CD14-positive monocyte (primary cell): ENCODE results near the gene ZNF70. TPM values are rescaled to one million over a fixed set of nuclear protein-coding genes. Genes with fewer than 3 reads are reported as not detected.
A peak's percentile ranks its signal among the peaks of the same experiment; 100 is the strongest.

Source experiments
- DNase-seq, 3 donors: peaks; one replicate each; pipeline ENCODE4 v3.0.0-alpha.2; 2011 to 2022
- H2AFZ ChIP-seq: 2 replicates; pipeline ENCODE4 v1.6.0; 2012; ENCODE audit warnings: mild to moderate bottlenecking, low read depth, low read length, inconsistent platforms; ENCODE audit not compliant: insufficient read depth, poor library complexity, severe bottlenecking
- H3K27ac ChIP-seq, 2 donors: 1 replicate in 1 of 2; 2 replicates in 1 of 2; pipeline ENCODE4 v1.5.1; 2012 to 2013; ENCODE audit warnings: low read length in 2 of 2, control low read depth in 1 of 2, inconsistent platforms in 1 of 2, low read depth in 1 of 2, mild to moderate bottlenecking in 1 of 2
- H3K27me3 ChIP-seq, 2 donors: one replicate each; pipeline versions ENCODE4 v1.6.0 to v1.6.1; 2011 to 2013; ENCODE audit warnings: low read length in 2 of 2; ENCODE audit not compliant: control insufficient read depth in 2 of 2, insufficient read depth in 2 of 2
- H3K36me3 ChIP-seq, 2 donors: replicated peaks in 1 of 2; 1 replicate in 1 of 2; 2 replicates in 1 of 2; pipeline versions ENCODE4 v1.5.1 to v1.6.1; 2012 to 2013; ENCODE audit warnings: low read length in 2 of 2, control low read depth in 1 of 2, inconsistent platforms in 1 of 2, mild to moderate bottlenecking in 1 of 2; ENCODE audit not compliant: insufficient read depth in 2 of 2, control insufficient read depth in 1 of 2
- H3K4me1 ChIP-seq, 2 donors: 1 replicate in 1 of 2; 2 replicates in 1 of 2; pipeline versions ENCODE4 v1.5.1 to v1.6.1; 2012 to 2013; ENCODE audit warnings: low read length in 2 of 2, control low read depth in 1 of 2, inconsistent platforms in 1 of 2, mild to moderate bottlenecking in 1 of 2, moderate library complexity in 1 of 2; ENCODE audit not compliant: insufficient read depth in 2 of 2, control insufficient read depth in 1 of 2
- H3K4me2 ChIP-seq: replicated peaks from 2 replicates; pipeline ENCODE3; 2012; ENCODE audit warnings: low read length, moderate library complexity, mild to moderate bottlenecking; ENCODE audit not compliant: poor library complexity, severe bottlenecking; ENCODE audit errors: extremely low read depth
- H3K4me3 ChIP-seq, 3 experiments: fragments of 200-600 bp in 1 of 3; sonication (generic) in 1 of 3; replicated peaks in 1 of 3; 1 replicate in 2 of 3; 2 replicates in 1 of 3; pipeline ENCODE4 v1.5.1; 2011 to 2013; ENCODE audit warnings: low read length in 3 of 3, mild to moderate bottlenecking in 3 of 3, control low read depth in 2 of 3, low read depth in 2 of 3, inconsistent platforms in 1 of 3, moderate library complexity in 1 of 3
- H3K79me2 ChIP-seq: 2 replicates; pipeline ENCODE4 v1.6.0; 2012; ENCODE audit warnings: mild to moderate bottlenecking, control low read depth, inconsistent platforms, low read length, moderate library complexity; ENCODE audit not compliant: insufficient read depth
- H3K9ac ChIP-seq: 2 replicates; pipeline ENCODE4 v1.6.0; 2017; ENCODE audit warnings: low read length, mild to moderate bottlenecking; ENCODE audit not compliant: insufficient read depth, poor library complexity, severe bottlenecking
- H3K9me3 ChIP-seq, 2 donors: replicated peaks in 1 of 2; 1 replicate in 1 of 2; 2 replicates in 1 of 2; pipeline versions ENCODE4 v1.5.1 to v1.6.1; 2012 to 2013; ENCODE audit warnings: low read length in 2 of 2, control low read depth in 1 of 2; ENCODE audit not compliant: control insufficient read depth in 1 of 2, insufficient read depth in 1 of 2
- H4K20me1 ChIP-seq: 2 replicates; pipeline ENCODE4 v1.6.0; 2012; ENCODE audit warnings: mild to moderate bottlenecking, low read length, control low read depth, moderate library complexity; ENCODE audit not compliant: insufficient read depth
- H3K27ac Mint-ChIP-seq, 7 donors: one replicate each; pipeline ENCODE4 v1.8.0; 2020; ENCODE audit warnings: mild to moderate bottlenecking in 7 of 7, mixed read lengths in 7 of 7, moderate library complexity in 6 of 7, inconsistent platforms in 2 of 7
- H3K27me3 Mint-ChIP-seq, 3 donors: one replicate each; pipeline ENCODE4 v1.8.0; 2021 to 2022; ENCODE audit warnings: low read depth in 3 of 3, mild to moderate bottlenecking in 3 of 3, mixed read lengths in 3 of 3, moderate library complexity in 3 of 3, inconsistent platforms in 1 of 3
- H3K36me3 Mint-ChIP-seq, 2 donors: one replicate each; pipeline ENCODE4 v1.8.0; 2020; ENCODE audit warnings: mixed read lengths in 2 of 2, inconsistent platforms in 1 of 2, mild to moderate bottlenecking in 1 of 2
- H3K4me1 Mint-ChIP-seq: one replicate; pipeline ENCODE4 v1.8.0; 2020; ENCODE audit warnings: mild to moderate bottlenecking, mixed read lengths
- H3K4me3 Mint-ChIP-seq, 2 donors: one replicate each; pipeline ENCODE4 v1.8.0; 2020; ENCODE audit warnings: mild to moderate bottlenecking in 2 of 2, mixed read lengths in 2 of 2, moderate library complexity in 1 of 2
- H3K9me3 Mint-ChIP-seq, 7 donors: one replicate each; pipeline ENCODE4 v1.8.0; 2020 to 2022; ENCODE audit warnings: mixed read lengths in 7 of 7, mild to moderate bottlenecking in 6 of 7, moderate library complexity in 6 of 7, inconsistent platforms in 2 of 7
- CTCF ChIP-seq: fragments of 200-600 bp; IDR thresholded peaks from one replicate; pipeline ENCODE4 v1.8.0; 2022; ENCODE audit warnings: antibody characterized with exemption, mild to moderate bottlenecking
- WGBS: methylation state at CpG from one replicate; pipeline ENCODE4 v1.1.5; 2013; ENCODE audit warnings: missing lambda C conversion rate; ENCODE audit not compliant: insufficient coverage; 5-methylcytosine and 5-hydroxymethylcytosine counted together
- intact Hi-C, 2 donors: fragments of 100-400 bp; cut with micrococcal nuclease; formaldehyde crosslinking; loops; one replicate each; pipeline versions ENCODE4 v1.15.0 to v1.15.1; 2023
- polyA plus RNA-seq, 3 donors: library from polyadenylated mRNA; depleted of rRNA in 1 of 3; unstranded in 2 of 3; stranded (reverse) in 1 of 3; fragments of 300-500 nt in 2 of 3; fragments of >200 nt in 1 of 3; fragmentation: Illumina TruSeq in 2 of 3; gene quantifications; 1 replicate in 2 of 3; 2 replicates in 1 of 3; pipeline ENCODE4 v1.2.3, GENCODE V29; 2012 to 2021

Gene ZNF70
- polyA plus RNA-seq, 3 donors = 0.04 to 0.85 (median 0.09) TPM

GRCh38 chr22:23762842-23763578 lies 12.1 kb upstream of the ZNF70 start, which contains the start of gene C22orf15:
Gene C22orf15, plus strand, starts transcription at chr22:23762990. Its CDS starts 317 bp downstream, at chr22:23763307.
- H3K36me3 Mint-ChIP-seq = peaks cover 11 to 13% of the 10 kb centered on the region in 2 donors
- no peak for TF ChIP-seq CTCF
- H3K4me1 Mint-ChIP-seq = peaks cover 46% of the 10 kb centered on the region
- Histone ChIP-seq H3K27ac (no peak within 1 kb of the TSS), H3K9me3 (no peaks in the 10 kb centered on the region), H3K4me3 (peak within 1 kb of the TSS; percentile 24 to 70 (median 34)), H3K36me3 (peaks cover 0 to 15% of the 10 kb centered on the region in 2 donors), H2AFZ (peak within 1 kb of the TSS; percentile 75), H3K4me1 (peaks cover 26 to 39% of the 10 kb centered on the region in 2 donors), H3K9ac (peak within 1 kb of the TSS; percentile 50), H4K20me1 (no peaks in the 10 kb centered on the region), H3K79me2 (peaks cover 9% of the 10 kb centered on the region), H3K4me2 (peak within 1 kb of the TSS; percentile 82), H3K27me3 (no peaks in the 10 kb centered on the region)
- 13% methylated on average over 12 of the region's 23 CpGs for WGBS
- intact Hi-C loops = no loop called here
- peaks cover 0 to 2% (median 0%) of the 10 kb centered on the region in 3 donors for H3K27me3 Mint-ChIP-seq
- no peak for DNase-seq
- H3K27ac Mint-ChIP-seq = peak within 1 kb of the TSS in 2 of 7 donors; percentile 25 to 31
- H3K9me3 Mint-ChIP-seq = peaks cover 0 to under 1% (median 0%) of the 10 kb centered on the region in 7 donors
- H3K4me3 Mint-ChIP-seq = peak within 1 kb of the TSS; percentile 70 to 86

- no peak overlapping the region for H3K27ac ChIP-seq
- peaks cover 3 to 8% of the 10 kb centered on the region in 2 donors for H3K36me3 Mint-ChIP-seq
- no peak overlapping the region for H3K4me3 Mint-ChIP-seq
- DNase-seq = no peak
- no peak overlapping the region for H2AFZ ChIP-seq
- H3K9ac ChIP-seq = no peak overlapping the region
- H3K4me3 ChIP-seq = no peak overlapping the region
- H3K4me2 ChIP-seq = no peak overlapping the region
- H3K79me2 ChIP-seq = no peaks in the 10 kb centered on the region
- H3K36me3 ChIP-seq = peaks cover 0 to 8% of the 10 kb centered on the region in 2 donors
- H4K20me1 ChIP-seq = no peaks in the 10 kb centered on the region
- WGBS = 93% methylated on average over 4 of the region's 6 CpGs
- TF ChIP-seq CTCF = no peak
- no peaks in the 10 kb centered on the region for H3K27me3 ChIP-seq
- peaks cover 18 to 21% of the 10 kb centered on the region in 2 donors for H3K4me1 ChIP-seq
- intact Hi-C loops = no loop called here
- H3K9me3 ChIP-seq = no peaks in the 10 kb centered on the region
- H3K27ac Mint-ChIP-seq = peak overlapping the region in 1 of 7 donors; percentile 22
- H3K9me3 Mint-ChIP-seq = no peaks in the 10 kb centered on the region
- H3K4me1 Mint-ChIP-seq = peaks cover 31% of the 10 kb centered on the region
- H3K27me3 Mint-ChIP-seq = peaks cover 2 to 3% (median 2%) of the 10 kb centered on the region in 3 donors
These were observed 9.1 kb upstream of the ZNF70 start for GRCh38 chr22:23760056-23760455.
